Left forelimb (tissue), 1 donor: ENCODE data around the gene KLK14.

Experiments
- DNase-seq: peaks from one replicate; pipeline ENCODE4 v3.0.0-alpha.2; 2018; ENCODE audit warnings: low spot score

Gene KLK14

DNA sequence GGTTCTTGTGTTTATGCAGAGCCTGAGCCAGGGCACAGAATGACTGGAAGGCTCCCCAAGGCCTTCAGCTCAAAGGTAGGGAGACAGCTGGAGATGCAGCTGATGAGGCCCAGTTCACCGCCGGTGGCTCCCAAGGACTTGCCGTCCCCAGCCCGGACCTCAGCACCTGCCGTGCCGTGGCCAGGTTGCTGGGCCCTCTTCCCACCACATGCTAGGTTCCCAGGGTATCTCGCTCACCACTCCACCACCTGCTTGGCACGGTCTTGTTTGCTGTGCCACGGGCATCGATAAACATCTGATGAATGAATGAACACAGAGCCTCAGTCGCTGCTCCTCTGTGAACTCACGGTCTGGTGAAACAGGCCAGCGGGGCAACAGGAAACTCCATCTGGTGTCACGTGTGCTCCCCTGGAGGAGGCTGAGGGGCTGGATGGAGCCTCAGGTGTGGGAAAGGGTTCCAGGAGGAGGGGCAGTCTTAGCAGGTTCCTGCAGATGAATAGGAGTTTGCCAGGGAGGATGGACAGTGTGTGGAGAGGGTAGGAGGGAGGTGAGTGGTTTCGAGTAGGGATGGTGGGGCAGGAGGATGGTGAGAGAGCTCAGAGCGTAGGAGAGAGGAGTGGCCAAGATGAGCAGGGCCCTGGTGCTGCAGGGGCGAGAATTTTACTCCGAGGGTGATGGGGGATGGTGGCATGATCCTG lies 3.6 kb upstream of the KLK14 start:
- DNase-seq: no peak

DNA sequence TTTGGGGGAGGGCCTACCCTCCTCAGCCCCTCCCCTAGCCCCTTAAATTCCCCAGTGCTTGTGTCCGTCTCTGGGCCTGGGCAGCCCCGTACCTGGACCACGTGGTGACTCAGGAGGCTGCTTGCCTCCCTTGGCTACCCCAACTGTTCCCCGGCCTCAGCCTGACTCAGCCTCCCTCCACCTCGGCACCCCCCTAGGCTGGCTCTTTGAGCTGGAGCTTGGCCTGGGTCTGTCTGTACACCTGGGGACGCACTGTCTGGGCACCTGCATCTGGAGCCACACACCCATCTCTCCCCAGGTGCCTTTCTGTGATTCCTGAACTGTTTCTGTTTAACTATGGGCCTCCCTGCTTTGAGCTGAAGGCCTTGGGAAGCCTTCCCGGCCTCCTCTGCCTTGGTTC lies 1.8 kb upstream of the KLK14 start:
- no peak for DNase-seq

DNA sequence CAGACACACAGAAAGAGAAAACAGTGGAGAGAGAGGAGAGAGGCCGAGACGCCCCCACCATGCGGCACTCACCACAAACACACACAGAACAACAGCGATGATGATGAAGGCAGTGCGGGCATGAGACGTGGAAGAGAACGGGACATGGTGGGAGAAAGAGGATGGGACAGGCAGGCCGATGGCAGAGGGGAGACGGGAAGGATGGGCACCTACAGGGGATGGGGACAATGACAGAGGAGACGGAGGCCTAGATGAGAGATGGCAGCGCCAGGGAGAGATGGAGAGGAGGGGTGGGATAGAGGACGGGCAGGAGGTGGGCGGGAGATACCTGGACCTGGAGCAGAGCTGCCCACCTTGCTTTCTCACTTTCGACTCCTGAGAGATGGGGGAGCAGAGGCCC lies 1.1 kb upstream of the KLK14 start:
- no peak for DNase-seq

DNA sequence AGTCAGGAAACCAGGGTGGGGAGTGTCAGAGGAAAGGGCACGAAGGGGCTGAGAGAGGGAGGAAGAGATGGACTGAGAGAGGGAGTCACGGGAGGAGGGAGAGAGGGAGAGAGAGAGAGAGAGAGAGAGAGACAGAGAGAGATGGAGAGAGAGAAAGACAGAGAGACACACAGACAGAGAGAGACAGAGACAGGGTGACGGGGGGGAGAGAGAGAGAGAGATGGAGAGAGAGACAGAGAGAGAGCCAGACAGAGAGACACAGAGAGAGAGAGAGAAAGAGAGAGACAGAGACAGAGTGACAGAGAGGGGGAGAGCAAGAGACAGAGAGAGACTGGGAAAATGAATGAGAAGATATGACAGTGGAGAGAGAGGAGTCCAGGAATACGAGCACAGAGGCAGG lies 494 bp upstream of the KLK14 start:
- no peak for DNase-seq

DNA sequence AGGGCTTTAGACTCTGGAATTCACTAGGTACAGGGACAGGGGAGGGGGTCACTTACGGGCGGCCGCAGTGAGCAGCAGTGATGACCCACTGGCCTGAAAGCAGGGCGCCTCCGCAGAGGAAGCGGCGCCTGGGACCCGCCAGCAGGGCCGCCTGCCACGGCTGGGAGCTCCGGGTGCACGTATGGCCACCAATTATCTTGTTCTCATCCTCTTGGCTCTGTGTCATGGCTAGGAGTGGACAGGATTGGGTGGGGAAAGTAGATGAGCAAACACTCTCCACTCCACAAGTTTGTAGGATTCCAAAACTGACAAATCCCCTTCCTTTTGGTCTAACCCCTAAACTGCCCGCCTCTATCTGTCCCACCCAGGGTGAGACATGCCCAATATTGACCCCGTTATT lies 1.2 kb downstream of the KLK14 start:
- DNase-seq: peak; percentile 56

DNA sequence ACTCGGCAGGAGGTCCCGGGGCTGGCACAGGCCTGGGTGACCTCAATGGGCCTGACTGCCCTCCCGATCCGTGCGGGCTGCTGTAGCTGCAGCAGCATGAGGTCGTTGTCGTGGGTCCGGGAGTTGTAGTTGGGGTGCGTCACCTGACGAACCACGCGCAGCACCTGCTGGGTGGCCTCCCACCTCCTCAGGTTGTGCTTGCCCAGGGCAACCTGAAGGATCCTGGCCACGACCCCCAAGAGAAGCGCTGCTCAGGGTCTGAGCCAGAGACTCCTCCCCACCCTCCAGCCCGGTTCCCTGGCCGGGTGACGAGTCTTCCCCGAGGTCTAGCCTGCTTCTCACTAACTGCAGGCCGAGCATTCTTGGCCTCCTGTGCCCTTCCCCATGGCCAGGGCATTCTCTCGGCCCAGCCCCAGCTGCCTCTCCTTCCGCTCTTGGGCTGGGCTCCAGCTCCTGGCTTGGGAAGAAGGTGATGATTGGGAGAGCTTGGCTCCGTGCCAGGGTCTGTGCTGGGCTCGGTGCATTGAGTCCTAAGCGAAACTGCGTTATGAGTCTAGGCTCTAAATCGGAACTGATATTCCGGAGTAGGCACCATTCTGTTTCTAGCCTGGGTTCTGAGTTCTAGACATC lies 3.1 kb downstream of the KLK14 start:
- peak; percentile 60 for DNase-seq

DNA sequence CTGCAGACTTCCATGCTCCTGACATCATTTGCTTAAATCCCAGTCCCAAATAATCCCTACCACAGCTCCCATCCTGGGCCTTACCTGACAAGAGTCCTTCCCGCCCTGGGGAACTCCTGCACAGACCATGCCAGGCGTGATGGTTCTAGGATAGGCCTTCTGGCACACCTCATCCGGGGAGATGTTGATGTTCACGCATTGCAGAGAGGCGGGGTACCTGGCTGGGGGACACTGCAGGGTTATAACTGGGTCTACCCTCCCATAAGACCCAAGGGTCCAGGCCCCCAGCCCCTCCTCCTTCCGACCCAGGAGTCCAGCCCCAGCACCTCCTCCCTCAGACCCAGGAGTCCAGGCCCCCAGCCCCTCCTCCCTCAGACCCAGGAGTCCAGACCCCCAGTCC lies 4.0 kb downstream of the KLK14 start:
- no peak for DNase-seq

DNA sequence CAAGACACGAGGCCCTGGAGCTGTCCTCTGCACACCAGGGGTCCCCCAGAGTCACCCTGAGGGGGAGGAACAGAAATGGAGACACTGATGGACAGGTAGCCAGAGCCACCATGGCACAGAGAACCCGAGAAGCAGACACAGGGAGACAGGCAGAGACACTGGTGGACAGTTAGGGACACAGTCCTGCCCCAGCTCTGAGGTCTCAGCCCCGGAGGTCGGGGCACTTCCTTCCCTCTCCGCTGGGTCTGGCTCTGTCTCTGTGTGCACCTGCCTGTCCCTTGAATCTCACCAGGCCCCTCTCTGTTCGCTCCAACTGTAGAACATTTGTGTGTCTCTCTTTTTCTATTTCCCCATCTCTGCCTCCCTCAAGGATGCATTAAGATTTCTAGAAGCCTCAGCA lies 4.6 kb downstream of the KLK14 start:
- DNase-seq: no peak

DNA sequence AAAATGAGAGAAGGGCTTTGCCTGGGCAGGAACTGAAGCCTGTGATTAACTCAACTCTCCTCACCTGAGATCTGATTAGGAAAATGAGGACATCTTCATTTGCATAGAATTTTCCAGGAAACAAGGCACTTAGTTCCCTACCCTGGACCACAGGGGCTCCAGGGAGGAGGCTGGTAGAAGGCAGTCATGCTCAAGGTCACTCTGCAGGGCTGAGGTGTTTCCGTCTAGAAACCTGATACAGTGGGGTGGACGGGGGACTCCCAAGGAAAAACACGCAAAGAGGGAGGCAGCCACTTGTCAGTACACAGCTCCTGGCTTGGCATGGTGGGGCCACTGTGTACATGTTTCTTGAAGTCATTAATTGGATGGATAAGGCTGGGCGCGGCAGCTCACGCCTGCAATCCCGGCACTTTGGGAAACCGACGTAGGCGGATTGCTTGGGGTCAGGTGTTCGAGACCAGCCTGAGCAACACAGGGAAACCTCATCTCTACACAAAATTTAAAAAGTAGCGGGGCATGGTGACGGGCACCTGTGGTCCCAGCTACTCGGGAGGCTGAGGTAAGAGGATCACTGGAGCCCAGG lies 6.0 kb downstream of the KLK14 start:
- peak; percentile 30 for DNase-seq

DNA sequence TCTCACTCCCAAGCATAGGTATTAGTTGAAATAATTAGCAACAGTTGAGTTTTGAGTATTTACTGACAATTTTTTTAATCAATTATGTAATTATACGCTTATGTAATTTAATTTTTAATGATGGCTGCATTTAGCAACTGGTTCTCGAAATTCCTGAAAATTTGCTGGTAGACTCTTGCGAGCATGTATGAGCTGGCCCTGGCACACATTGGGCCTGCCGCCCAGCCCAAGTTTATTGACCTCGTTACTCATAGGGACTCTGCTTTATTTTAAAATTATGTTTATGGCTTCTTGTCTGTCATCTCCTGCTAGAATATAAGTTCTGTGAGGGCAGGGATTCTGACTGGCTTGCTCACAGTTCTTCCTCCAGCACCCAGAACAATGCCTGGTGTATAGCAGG lies 6.7 kb downstream of the KLK14 start:
- DNase-seq: no peak

DNA sequence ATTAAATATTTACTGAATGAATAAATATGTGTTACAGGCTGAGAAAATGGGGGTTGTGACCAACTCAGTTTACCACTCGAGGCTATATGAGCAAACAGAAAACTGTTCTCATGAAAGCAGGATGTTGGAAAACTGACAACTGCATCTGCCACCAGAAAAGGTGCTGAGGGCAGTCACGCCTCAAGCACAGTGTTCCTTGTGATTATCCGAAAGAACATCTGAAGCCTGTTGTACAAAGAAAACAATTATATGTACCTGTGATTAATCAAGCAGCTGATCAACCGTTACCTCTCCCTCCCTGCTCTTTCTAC lies 11.6 kb downstream of the KLK14 start:
- DNase-seq: no peak

DNA sequence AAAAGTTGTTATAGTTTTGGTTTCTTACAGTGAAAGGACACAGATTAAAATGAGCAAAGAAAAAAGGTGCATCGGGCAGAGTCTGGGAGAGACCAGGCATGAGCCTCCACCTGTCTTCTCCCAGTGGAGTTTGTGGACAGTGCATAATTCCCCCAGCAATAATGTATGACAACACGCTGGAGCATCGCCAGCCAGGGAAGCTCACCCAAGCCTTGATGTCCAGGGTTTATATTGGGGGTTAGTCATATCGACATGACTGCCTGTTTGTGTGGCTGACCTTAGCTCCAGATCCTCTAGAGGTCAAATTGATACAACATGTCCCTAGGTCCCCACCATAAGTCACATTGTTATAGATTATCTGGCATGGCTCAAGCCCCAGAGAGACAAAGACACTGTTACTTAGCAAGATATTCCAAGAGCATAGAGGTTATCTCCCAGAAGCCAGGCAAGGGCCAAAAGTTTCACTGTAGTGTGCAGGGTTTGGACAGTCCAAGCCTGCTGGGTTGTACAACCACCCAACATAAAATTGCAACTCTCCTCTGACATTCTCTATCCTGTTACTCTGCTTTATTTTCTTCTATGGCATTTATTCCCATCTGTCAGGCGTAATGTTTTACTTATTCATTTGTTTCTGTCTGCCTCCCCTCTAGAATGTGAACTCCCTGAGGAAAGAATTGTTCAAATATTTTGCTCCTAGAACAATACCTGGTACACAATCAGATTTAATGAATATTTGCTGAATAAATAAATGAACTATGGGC lies 12.2 kb downstream of the KLK14 start:
- no peak for DNase-seq

DNA sequence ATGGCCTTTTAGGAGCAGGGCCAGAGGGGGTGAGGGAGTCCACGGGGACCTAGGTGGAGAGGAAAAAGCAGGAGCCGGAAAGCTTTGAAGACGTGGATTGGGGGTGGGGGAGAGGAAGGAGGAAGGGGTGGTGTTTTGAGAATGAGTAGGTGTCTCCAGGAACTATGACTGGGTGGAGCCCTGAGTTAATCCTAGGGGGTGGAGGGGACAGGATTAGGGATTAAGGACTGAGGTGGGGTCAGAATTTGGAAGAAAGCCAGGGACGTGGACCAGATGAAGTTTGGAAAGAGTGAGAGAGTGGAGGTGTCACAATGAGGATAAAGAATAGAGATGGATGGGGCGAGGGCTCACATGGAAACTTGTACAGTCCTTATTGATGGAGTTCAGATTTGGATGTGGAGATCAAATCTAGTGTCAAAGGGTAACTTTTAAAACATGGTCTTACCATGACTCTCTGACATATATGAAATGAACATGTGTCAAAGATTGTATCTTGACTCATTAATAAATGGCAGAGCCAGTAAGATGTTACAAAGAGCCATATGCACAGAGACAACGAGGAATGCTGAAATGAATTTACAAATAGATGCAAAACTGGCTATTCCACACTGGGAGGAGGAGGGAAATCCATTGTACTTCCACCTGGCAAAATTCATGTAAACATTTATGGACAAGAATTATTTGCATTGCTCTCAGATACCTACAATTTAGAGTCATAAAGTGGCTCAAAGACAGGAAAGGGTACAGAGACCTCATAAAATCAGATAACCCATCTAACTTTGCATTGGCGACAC lies 16.1 kb downstream of the KLK14 start:
- no peak for DNase-seq

DNA sequence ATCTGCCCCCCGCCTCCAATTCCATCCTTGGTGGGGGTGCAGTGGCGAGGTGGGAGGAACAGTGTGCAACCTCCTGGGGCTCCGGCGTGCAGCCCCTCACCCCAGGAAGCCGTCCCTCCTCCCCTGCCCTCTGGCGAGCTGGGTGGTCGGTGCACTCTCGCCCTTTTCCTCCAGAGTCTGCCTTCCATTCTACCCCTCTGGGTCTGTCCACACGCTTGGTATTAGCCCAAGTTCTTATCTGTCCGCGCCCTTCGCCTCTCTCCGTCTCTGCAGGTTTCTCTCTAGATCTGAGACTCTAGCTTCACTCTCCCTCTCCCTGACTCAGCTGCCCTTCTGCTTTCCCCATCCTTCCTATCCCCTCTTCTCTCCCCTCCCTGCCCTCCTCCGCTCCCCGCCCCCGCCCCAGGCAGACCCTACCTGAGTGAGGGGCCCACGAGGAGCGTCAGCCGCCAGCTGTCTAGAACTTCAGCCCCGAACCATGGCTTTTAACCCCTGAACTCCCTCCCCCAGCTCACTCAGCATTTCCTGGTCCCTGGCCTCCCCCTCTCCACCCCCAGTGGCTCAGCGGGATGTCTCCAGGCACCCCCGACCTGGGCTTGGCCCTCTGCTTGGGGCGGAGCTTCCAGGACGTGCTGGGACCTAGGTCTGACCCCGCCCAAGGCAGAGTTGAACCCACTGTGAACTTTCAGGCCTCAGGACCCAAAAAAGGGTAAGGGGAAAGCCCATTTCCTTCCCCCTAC lies 17.3 kb downstream of the KLK14 start:
- no peak for DNase-seq

DNA sequence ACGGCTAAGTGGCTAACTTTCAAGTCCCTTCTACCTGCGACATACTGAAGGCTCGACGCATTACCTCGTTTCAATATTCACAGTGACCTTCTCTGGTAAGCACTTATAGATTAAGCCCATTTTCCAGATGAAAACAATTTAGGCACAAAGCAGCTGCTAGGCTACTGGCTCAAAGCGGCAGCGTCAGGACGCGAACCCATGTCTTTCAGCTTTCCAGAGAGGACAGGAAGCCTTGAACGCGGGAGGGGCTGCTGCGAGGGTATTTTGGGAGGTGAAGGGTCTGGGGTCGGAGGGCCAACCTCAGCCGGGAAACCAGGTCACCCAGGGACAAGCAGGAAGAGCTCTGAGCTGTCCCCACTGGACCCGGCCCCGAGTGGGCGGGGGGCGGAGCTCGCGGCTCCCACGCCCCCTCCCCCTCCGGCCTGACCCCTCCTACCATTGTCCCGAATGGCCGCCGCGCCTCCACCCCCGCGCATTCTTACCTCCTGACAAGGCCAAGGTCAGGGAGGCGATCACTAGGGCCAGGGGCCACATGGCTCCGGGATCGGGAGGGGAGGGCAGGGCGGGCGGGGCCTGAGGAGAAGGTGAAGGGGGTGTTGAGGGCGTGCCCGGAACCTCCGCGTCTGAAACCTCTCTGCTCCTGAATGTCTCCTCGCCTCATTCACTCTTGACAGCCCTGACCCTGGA lies 18.0 kb downstream of the KLK14 start, which contains the start of gene KLK13:
Gene KLK13 (minus strand): TSS at position 559 of the 687 bp plus-strand sequence. CDS start 25 bp downstream, at position 534.
- DNase-seq: no peak

DNA sequence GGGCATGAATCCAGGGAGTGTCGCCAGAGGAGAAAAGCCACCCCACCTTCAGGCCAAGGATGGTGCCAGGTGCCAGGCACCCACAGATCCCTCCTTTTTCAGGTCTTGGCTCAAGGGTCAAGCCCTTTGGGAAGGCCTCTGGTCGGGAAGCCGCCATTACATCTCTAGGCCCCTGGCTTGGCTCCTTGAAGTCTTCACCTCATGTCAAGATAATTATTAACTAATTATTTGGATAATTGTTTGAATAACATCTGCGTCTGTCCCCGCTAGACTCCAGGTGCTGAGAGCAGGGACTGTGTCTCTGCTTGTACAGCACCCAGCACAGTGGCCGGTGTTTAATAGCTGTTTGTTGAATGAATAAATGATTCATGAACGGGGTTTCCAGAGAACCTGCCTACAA lies 19.0 kb downstream of the KLK14 start:
- no peak for DNase-seq

DNA sequence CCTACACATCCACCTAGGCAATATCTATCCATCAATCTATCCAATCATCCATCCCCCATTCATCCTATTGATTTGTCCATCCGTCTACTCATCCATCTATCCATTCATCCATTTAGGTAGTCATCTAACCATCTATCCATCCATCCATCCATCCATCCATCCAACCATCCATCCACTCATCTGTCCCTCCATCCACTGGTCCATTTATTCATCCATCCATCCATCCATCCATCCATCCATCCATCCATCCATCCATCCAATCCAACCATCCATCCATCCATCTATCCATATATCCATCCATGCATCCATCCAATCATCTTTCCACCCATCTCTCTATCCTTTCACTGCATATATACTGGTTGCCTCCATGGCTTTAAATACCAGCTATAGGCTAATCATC lies 21.7 kb downstream of the KLK14 start:
- DNase-seq: no peak

DNA sequence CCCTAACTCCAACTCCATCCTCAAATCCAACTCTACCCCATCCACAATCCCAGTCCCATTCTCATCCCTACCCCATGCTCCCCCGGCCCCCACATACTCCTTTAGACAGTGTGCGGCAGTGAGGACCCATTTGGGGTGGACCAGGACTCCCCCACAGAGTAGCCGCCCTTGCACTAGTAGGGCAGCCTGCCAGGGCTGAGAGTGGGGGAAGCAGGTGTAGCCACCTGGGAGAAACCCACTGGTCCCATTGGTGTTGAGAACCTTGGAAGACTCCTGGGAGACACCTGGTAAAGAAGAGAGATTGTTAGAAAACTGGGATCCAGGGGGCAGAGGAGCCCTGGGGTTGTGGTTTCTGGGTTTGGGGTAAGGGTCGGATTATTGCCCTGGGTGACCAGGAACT lies 22.4 kb downstream of the KLK14 start:
- no peak for DNase-seq

DNA sequence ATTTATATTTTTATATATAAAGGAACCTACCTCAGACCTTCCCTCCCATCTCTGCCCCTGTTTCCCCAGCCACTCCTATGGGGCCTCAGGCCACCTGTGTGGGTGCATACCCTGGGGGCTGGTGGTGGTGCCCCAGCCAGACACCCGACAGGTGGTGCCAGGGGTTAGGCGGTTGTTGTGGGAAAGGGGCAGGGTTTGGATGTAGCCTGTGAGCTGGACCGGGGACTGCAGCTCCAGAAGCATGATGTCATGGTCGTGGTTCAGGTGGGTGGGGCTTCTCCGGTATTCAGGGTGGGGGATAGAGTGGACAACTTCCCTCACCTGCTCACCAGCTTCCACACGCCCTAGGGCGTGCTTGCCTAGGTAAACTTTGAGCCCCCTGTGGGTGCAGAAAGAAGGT lies 23.0 kb downstream of the KLK14 start:
- no peak for DNase-seq

DNA sequence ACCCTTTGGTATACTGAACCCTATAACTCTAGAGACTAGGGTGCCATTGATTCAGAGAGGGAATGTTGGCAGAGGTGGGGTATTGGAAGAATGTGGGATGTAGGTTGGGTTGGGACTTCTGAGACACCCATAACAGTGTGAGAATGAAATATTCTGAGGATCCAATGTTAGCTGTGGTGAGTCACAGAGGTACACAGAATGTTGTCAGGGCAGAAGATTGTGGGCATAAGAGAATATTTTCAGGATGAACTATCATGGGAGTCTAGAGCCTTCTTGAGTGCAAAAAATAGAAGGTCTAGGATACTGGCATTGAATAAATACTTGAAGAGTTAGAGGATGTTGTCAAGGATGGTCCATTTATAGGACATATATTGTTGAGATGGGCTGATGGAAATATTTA lies 26.8 kb downstream of the KLK14 start:
- DNase-seq: no peak

DNA sequence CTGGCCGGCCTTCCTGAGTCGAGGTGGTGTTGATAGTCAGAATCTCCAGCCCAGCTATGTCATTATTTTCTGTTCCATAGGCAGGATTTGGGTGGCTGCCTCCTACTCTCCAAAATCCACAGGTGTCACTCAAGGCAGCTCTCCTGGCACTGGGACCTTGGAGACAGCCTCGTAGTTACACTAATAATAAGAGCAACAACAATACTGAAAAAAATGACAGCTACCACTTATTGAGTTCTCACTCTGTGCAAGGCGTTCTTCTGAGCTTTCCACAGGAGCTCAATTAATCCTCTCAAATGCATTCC lies 35.7 kb downstream of the KLK14 start:
- no peak for DNase-seq
